ENCODE results near the gene ADAM17. TPM values are rescaled to one million over a fixed set of nuclear protein-coding genes. Genes with fewer than 3 reads are reported as not detected.

Gene ADAM17
- total and polyA plus RNA-seq, 8 donors = 4.6 to 18.8 (median 7.4) TPM

DNA sequence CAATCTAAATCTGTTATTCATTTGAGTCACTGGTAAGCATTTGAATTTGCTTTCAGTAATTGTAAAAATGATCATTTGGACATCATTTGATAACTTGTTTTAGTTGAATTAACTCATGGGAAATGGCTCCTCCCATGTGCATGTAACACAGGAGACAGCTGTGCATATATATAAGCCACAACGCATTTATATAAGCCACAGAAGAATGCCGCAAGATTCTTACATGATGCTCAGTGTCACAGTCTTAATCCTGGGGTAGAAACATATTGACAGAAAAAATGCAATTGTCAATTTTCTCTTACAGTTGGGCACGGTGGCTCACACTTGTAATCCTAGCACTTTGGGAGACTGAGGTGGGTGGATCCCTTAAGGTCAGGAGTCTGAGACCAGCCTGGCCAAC, 94.6 kb downstream of the ADAM17 start:
- Histone ChIP-seq H3K9me3 (no peaks in the 10 kb centered on the region), H3K27ac (no peak overlapping the region), H3K27me3 (no peaks in the 10 kb centered on the region), H3K36me3 (peaks cover 0 to 6% (median 5%) of the 10 kb centered on the region in 3 donors), H3K4me3 (no peak overlapping the region), H3K4me1 (no peaks in the 10 kb centered on the region)
- no peak for FAIRE-seq
- 96 to 100% methylated on average over 3 of the region's 3 CpGs for WGBS, 2 donors
- TF ChIP-seq, protein P1, sequence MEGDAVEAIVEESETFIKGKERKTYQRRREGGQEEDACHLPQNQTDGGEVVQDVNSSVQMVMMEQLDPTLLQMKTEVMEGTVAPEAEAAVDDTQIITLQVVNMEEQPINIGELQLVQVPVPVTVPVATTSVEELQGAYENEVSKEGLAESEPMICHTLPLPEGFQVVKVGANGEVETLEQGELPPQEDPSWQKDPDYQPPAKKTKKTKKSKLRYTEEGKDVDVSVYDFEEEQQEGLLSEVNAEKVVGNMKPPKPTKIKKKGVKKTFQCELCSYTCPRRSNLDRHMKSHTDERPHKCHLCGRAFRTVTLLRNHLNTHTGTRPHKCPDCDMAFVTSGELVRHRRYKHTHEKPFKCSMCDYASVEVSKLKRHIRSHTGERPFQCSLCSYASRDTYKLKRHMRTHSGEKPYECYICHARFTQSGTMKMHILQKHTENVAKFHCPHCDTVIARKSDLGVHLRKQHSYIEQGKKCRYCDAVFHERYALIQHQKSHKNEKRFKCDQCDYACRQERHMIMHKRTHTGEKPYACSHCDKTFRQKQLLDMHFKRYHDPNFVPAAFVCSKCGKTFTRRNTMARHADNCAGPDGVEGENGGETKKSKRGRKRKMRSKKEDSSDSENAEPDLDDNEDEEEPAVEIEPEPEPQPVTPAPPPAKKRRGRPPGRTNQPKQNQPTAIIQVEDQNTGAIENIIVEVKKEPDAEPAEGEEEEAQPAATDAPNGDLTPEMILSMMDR (IDR thresholded peaks at IDR 0.05) = no peak
- intact Hi-C loops (cut with DNase I) = no loop called here
- no peak for DNase-seq
- no peak for ATAC-seq

DNA sequence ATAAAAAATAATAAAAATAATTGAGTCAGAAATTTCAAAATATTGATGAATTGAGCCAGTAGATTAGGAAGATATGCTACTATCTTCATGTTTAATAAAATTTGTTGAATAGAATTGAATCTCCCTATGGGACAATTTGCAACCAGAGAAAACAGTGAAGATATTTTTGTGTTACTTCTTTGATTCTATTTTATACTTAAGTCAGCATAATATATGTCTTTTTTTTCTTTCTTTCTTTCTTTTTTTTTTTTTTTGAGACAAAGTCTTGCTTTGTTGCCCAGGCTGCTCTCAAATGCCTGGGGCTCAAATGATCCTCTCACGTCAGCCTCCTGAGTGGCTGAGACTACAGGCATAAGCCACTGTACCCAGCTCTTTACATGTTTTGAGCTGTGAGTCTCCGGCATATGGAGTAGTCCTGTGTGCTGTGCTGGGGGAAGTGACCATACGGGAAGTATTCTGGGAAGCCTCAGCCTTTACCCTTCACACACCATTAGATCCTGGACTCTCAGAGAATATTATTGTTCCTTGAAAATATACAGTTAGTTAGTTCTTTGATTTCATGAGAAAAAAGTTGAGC, 95.1 kb downstream of the ADAM17 start:
- ATAC-seq (no peak), DNase-seq (no peak), FAIRE-seq (no peak)
- 96 to 97% methylated on average over 3 of the region's 3 CpGs for WGBS, 2 donors
- TF ChIP-seq, protein P1 (IDR thresholded peaks at IDR 0.05) = no peak
- Histone ChIP-seq H3K27ac (no peak overlapping the region), H3K4me3 (no peak overlapping the region), H3K9me3 (no peaks in the 10 kb centered on the region), H3K4me1 (no peaks in the 10 kb centered on the region), H3K27me3 (no peaks in the 10 kb centered on the region), H3K36me3 (peaks cover 0 to 7% (median 6%) of the 10 kb centered on the region in 3 donors)
- intact Hi-C loops (cut with DNase I) = no loop called here

DNA sequence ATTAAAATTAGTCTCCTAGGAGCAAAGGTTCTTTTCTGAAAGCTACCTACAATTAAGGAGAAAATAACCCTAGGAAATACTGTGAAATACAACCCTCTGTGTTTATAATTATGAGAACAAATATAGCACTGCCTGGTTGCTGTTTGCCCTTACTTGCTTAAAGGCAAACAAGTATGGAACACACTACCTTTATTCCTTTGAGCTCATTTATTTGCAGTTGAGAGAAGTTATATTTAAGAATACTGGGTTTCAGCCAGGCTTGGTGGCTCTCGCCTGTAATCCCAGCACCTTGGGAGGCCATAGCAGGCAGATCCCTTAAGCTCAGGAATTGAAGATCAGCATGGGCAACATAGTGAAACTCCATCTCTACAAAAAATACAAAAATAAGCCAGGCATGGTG, 104.4 kb downstream of the ADAM17 start:
- ATAC-seq = no peak
- DNase-seq = no peak
- H3K9me3 ChIP-seq = no peaks in the 10 kb centered on the region
- H3K27ac ChIP-seq = no peak overlapping the region
- H3K36me3 ChIP-seq = peaks cover 0 to 12% (median 8%) of the 10 kb centered on the region in 3 donors
- intact Hi-C loops (cut with DNase I) = no loop called here
- no peak overlapping the region for H3K4me3 ChIP-seq
- TF ChIP-seq, protein P1 (IDR thresholded peaks at IDR 0.05) = no peak
- no peaks in the 10 kb centered on the region for H3K27me3 ChIP-seq
- no peak for FAIRE-seq
- no peaks in the 10 kb centered on the region for H3K4me1 ChIP-seq
- WGBS, 2 donors = 92 to 93% methylated on average over 1 of the region's 1 CpG

DNA sequence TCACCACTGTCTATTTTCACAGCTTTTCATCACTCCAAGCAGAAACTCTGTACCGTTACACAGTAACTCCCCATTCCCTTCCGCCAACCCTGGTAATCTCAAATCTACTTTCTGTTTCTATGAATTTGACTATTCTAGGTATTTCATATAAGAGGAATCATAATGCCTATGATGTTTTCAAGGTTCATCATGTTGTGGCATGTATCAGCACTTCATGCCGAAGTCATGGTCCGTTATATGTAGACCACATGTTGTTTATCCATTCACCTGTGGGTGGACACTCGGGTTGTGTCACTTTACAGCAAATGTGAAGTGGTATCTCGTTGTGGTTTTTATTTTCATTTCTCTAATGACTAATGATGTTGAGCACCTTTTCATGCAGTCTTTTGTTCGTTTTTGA, 110.5 kb downstream of the ADAM17 start:
- WGBS, 2 donors = 89 to 94% methylated on average over 7 of the region's 7 CpGs

DNA sequence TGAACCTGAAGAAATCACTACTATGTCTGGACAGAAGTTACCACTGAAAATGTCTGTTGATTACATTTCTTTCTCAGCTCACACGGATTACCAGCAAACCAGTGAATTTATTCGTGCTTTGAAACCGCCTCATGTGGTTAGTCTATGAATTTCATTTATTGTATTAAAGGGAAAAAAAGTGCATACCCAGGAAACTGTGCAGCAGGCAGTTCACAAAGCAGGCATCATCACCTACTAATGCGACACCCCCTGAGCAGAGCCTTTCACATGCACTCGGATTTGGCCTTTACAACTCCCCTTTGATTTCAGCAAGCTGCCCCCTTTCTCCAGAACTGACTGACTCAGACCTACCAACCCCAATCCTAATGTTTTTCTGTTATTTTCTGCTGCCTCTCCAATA, 112.1 kb downstream of the ADAM17 start:
- no peaks in the 10 kb centered on the region for H3K27me3 ChIP-seq
- H3K9me3 ChIP-seq = no peaks in the 10 kb centered on the region
- no peak for ATAC-seq
- no peaks in the 10 kb centered on the region for H3K4me1 ChIP-seq
- no peak for DNase-seq
- WGBS, 2 donors = 88 to 91% methylated on average over 5 of the region's 5 CpGs
- H3K4me3 ChIP-seq = no peak overlapping the region
- peaks cover 0 to 33% (median 0%) of the 10 kb centered on the region in 3 donors for H3K36me3 ChIP-seq
- no peak overlapping the region for H3K27ac ChIP-seq
- TF ChIP-seq, protein P1 (IDR thresholded peaks at IDR 0.05) = no peak
- intact Hi-C loops (cut with DNase I) = no loop called here
- FAIRE-seq = no peak

More for the DNA sequence above, 110.5 kb downstream of the ADAM17 start:
- peaks cover 0 to 30% (median 0%) of the 10 kb centered on the region in 3 donors for H3K36me3 ChIP-seq
- H3K27ac ChIP-seq = no peak overlapping the region
- TF ChIP-seq, protein P1 (IDR thresholded peaks at IDR 0.05) = no peak
- intact Hi-C loops (cut with DNase I) = no loop called here
- FAIRE-seq (no peak), DNase-seq (no peak), ATAC-seq (no peak)
- H3K27me3 ChIP-seq = no peaks in the 10 kb centered on the region
- H3K4me1 ChIP-seq = no peaks in the 10 kb centered on the region
- H3K9me3 ChIP-seq = no peaks in the 10 kb centered on the region
- no peak overlapping the region for H3K4me3 ChIP-seq

Data from pancreas (tissue), 10 donors.